Measurements from ENCODE around the gene SMIM35.

Gene SMIM35

DNA sequence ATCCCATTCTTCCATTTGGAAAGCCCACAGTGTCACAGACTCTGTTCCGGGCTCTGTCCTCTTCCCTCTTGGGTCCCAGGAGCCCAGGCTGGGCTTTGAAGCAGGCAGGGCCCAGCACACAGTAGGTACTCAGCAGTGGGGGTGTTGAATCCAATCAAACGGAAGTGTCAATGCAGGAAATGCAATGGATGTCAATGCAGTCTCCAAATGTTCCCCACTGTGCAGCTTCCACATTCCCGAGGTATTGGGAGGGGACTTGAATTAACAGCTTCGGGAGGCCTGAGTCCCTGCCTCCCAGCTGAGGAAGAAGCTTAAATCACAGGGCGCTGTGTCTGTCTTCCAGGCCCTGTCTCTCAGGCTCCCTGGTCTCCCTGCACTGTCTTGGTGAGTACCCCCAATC lies 21.8 kb upstream of the SMIM35 start:
- no peak for DNase-seq

DNA sequence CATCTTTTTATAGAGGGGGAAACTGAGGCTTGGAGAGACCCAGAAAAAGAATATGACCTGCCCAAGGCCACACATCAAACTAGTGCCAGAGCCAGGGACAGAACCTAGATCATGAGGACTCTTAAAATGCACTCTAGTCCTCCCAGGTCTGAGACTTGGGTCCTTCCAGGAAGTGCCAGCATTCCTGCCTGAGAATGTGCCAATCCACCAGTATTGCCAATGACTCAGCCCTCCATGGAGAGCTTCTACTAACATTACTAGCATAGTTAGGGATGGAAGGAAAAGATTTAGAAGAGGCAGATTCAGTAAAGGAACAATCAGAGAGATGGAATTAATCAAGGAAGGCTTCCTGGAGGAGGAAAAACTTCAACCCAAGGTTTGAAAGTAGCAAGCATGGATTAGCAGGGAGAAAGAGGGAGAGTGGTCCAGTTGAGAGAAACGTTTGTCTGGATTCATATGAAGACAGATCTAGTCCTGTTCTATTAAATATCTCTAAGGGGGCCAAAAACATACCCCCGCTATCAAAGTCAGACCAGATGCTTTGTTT lies 20.1 kb upstream of the SMIM35 start:
- no peak for DNase-seq

DNA sequence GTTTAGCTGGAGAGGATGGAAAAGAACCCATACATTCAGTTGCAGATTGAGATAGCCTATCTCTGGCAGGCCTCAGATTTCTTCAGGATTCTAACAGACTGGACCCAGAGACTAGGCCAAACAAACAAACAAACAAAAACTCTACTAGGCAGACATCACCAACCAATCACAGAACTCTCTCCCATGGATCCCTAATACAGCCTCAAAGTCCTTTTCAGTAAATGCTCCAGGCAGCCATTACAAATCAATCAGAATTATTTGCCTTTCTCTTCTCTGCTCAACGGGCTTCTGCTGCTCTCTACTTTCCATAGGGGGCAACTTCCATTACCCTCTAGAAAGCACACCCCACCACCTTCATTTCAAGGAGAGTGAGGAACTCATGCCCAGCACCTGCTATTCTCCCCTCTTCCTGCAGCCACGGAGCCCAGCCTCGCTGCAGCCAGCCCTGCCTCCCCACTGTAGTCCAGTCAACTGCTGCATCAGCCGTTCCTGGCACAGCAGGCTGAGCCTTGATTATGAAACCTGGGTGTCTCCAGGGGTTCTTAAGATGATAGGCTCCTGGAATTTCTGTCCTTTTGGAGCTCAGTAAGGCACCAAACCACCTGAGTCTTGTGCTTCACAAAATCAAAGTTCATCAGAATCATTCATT lies 19.0 kb upstream of the SMIM35 start:
- no peak for DNase-seq

DNA sequence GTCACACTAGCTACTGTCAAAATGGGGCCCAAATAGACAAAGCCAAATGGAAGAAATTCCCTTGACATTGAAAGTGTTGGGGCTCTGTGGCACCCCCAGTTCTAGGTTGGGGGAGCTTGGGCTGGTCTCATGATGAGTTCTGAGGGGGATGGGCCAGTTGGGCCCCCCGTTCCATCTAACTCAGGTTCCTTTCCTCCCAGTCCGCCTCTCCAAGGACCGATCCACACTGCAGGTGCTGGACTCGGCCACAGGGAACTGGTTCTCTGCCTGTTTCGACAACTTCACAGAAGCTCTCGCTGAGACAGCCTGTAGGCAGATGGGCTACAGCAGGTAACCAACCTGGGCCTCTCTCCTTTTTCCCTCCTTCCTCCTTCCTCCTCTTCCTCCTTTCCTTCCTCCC lies 17.7 kb upstream of the SMIM35 start:
- no peak for DNase-seq

DNA sequence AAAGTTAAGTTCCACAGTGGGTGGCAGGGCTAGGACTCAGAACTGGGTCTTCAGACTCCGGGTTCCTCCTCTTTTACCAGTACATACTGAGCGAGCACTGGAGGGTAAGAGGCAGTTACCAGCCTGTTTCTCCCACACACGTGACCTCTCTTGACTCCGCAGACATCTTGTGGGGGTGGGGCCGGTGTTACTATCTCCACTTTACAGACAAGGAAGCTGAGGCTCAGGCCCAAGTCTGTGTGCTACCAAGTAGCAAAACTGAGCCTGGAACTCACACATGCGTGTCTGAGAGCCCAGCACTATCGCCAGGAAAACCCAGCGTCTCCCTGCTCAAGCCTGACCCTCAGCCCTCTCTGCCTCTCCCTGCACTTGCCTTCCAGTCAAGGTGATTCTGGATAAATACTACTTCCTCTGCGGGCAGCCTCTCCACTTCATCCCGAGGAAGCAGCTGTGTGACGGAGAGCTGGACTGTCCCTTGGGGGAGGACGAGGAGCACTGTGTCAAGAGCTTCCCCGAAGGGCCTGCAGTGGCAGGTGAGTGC lies 16.0 kb upstream of the SMIM35 start:
- DNase-seq: peak; percentile 26 to 41

DNA sequence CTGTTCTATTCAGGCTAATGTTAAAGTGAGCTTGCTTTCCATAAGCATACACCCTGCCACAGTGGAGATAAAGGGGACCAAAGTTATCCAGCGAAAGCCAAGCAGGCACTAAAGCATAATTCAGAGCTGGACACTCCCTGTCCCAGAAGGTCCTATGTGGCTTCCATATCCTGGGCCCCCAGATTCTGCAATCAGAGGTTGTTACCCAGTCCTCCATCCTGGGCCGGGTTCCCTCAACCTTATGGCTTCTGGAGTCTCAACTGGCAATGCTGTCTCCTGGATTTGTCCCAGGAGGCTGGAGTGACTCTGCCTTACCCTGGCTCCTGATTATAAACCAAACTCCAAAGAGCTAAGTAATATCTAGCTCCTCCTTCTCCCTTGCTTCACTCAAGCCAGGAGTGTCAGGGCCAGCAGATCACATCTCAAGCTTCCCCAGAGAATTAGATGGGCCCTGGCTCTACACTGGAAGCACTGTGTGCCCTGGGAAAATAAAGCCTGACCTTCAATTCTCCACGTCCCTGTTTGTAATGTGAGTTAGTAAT lies 14.0 kb upstream of the SMIM35 start:
- DNase-seq: no peak

DNA sequence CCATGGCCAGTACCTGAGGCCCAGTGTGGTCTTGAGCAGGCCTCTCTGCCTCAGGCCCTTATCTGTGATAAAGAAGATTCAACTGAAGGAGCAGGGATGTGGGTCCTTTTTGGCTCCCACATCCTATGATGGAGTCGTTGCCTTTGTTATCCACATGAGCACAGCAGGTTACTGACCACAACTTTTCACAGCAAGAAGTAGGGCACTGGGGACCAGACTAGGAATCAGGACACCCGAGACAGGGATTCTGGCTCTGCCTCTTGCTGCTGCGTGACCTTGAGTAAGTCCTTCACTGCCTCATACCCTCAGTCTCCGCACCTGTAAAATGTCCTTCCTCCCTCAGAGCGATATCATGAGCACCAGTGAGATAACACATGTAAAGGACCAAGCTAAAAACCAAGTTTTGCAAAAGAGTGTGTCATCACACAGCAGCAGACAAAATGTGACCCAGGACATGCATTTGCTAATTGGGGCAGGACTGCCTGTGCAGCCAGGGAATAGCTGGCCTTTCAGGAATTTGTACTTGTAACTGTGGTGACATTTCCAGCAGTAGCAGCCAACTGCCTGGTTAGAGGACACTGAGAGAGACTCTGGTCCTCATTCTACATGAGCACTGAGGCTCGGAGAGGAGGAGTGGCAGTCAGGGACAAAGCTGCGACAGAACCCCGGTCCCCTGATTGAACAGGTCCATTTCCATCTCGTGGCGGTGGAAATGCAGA lies 13.2 kb upstream of the SMIM35 start:
- no peak for DNase-seq

DNA sequence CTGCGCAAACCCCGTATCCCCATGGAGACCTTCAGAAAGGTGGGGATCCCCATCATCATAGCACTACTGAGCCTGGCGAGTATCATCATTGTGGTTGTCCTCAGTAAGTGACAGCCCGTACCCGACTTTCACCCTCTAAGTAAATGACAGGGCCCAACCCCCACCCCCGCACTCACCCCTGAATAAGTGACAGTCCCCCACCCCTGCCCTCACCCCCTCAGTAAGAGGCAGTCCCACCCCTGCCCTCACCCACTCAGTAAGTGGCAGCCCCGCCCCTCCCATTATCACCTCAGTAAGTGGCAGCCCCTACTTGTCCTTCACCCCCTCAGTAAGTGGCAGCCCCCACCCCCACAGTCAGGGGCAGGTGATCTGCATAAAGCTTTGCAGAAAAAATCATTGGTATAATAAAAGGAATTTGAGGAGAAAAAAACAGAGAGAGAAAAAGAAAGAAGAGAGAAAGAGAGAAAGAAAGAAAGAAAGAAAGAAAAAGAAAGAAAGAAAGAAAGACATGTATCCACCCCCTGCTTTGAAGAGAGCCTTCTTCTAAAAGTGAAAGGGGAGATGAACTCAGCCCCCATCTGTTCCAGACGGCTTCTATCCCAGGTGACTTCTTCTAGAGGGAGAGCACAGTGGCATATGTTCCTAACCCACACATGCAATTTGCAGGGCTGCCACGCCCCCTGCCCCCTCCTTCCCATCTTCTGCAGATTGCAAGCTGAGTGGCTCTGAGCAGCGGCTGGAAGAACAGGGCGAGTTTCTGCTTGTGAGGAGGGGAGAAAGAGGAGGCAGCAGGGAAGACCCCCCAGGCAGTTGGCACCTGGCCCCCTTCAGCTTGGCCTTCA lies 12.5 kb upstream of the SMIM35 start:
- no peak for DNase-seq

DNA sequence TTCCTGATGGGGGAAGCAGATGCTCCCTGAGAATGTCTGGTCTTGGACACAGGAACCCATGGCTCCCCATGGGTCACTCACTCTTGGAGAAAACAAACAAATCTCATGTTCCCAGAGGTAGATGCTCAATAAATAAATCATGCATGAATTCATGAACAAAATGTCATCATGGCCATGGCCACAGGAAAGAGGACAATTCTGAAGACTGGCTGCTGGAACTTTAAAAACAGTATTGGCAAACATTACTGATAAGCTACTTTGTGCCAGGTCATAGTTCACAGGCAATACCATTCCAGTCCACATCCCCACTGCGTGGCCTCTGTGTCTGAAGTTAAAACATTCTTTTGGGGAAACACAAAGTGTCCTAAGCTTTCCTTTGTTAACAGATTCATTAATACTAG lies 9.2 kb upstream of the SMIM35 start:
- DNase-seq: no peak

DNA sequence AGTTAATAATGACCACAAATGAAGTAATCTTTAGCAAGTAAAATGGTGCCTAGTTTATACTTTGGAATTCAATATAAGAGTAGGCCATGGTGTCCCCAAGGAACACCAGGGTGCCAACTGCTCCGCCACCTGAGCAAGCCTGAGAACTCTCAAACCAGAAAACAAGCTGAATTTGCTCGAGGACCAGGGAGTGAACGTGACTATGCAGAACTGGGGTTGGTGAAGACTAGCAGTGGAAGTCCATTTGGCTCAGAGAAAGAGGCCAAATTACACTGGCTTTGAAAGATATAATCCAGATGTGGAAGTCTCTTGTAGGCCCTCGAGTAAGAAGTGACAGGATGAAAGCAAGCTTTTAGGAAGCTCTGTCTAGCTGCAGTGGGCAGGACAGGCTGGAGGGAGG lies 8.7 kb upstream of the SMIM35 start:
- peak in 1 of 2 donors; percentile 14 for DNase-seq

DNA sequence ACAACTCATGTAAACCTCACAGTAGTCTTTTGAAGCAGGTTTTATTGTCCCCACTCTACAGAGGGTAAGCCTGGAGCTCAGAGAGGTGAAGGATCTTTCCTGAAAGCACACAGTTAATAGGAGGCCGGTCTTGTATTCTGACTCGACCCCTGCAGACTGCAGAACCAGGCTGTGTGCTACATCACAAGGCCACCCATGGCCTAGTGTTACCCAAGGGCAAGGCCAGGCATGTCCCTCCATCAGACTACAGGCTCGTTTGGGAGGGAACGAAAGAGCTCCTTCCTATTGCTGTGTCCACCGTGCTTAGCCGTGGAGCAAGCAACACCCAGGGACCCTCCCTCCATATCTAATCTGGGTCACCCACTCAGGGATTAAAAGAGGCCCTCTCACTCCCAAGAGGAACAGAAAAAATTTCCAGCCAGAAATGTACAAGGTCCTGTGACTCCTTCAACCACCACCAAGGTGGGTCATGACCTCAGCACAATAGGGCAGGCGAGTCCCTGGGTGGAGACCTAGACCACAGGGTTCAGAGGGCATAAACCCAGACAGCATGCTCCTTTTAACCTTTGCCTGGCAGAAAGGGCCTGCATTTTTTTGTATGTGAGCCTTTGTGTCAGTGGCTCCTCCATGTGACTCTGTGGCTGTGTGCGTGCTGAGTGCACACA lies 6.3 kb upstream of the SMIM35 start:
- DNase-seq: peak in 1 of 2 donors; percentile 16

DNA sequence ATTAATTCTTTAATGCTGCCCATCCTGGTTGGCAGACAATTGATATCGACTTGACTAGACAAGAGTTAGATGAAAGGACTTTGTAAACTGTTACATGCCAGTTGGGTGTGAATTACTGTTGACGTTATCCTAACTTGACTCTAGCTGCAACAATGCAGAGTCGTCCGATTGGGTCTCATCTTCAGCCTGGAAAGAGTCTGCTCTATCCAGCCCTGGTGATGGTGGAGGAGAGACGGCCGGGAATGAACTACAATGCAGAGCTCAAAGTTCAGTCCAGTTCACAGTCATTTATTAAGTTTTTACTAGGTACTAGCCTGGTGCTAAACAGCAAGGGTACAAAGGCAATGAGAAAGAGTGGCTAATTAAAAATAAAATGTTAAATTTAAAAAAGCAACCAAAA lies 4.9 kb upstream of the SMIM35 start:
- DNase-seq: no peak

DNA sequence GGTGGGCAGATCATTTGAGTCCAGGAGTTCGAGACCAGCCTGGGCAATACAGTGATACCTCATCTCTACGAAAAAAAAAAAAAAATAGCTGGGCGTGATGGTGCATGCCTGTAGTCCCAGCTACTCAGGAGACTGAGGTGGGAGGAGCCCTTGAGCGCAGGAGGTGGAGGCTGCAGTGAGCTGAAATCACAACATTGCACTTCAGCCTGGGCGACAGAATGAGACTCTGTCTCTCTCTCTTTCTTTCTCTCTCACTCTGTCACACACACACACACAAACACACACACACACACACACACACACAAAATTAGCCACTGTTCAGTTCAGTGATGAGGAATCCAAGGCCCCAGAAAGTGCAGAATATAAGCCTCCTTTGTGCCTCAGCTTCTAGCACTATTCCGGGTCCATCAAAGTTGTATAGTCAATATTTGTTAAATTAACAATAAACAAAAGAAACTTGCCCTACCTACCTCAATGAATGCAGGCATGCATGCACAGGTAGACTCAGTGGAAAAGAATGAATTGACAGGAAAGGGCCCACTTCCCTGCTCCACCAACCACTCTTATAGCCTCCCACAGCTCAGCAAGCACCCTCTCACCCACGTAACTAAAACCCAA lies 3.9 kb upstream of the SMIM35 start:
- no peak for DNase-seq

DNA sequence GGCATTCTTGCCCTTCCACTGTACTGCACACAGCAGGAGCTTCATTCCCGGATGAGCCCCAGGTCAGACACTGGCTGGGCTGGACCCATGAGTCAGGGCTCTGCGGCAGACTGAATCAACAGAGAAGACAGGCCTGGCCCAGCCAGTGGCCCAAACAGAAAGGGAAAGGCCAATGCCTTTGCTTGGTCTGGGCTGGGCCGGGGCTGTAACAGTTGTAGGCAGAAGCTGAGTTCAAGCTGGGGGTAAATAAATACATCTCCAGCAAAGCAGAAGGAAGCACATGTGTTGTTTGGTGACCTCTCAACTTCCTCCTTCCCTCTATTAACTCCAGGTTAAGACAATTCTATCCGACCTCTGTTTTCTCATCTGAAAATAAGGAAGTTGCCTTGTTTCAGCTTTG lies 1.8 kb upstream of the SMIM35 start:
- DNase-seq: peak; percentile 20 to 31

DNA sequence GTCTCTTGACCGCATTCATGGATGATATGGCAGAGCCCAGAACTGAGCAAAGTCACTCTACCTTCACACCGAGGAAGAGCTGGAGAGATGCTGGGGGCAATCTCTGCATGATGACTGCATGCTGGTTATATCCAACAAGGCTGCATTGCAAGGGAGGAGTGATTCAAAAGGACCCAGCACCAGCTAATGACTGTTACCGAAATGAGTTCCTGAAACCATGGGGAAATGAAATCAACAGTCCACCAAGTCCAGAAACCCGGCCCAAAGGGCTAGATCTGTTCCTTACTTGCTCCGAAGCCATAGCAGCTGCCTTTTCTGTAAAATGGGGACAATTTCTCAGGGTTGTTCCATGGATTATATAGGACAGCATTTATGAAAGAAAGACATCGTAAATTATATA lies 1.2 kb upstream of the SMIM35 start:
- no peak for DNase-seq

DNA sequence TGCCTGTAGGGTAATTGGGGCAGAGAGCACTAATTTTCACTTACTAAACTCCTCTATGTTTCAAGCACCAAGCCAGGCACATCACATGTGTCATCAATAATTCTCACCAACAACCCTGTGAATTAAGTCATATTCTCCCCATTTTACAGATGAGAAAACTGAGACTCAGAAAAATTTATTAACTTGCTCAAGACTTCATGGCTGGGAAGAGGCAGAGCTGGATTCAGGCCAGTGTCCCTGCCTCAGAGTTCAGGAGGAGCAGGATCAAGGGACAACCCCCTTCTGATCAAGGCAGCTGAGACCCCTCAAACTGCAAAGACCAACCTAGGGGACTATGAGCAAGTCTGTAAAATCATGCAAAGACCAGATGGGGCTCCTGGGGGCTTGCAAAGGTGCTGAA lies 2.1 kb downstream of the SMIM35 start:
- DNase-seq: no peak

DNA sequence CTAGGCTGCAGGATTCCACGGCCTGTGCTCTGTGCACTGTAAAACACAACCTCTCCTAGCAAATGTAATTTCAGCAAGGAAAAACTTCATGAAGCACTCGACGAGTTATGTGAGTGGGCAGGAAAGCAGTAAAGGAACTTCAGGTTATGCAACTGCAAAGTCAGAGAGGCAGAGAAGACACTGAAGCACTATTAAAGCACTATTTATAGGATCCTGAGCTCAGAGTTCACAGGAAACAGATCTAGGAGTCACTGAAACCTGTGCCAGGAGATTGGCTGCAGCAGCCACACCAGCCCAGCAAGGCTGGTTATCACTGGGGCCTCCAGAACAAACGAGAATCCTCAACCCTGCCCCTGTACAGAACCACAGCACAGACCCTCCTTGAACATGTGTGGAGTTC lies 2.5 kb downstream of the SMIM35 start:
- peak; percentile 71 to 89 for DNase-seq

DNA sequence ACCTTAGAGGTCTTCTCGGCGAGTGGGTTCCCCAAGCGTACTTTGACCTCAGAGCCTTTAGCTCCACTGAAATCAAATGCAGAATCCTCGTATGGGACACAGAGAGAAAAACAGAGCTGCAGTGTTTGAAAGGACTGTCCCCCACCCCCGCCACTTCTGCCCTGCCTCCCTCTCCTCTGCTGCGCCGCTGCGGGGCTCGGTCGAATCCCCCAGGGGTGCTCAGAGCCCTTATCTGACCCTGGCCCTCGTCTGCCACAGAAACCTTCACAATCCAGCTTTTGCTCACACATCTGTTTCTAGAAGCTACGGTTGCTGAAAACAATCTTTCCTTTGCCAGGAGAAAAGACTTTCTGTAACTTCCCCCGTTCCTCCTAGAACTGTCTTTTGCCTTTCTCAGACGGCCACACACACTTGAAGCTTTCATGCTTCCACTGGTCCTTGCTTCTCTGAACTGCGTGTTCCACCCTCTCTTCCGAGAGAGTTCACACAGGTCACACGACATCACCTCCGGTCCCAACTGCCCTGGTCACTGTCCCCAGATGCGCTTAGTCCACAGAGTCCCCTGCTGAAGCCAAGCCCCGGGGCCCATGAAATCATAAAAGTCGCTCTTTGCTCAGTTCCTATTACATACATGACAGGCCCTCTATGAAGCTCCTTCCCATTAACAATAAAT lies 3.7 kb downstream of the SMIM35 start:
- DNase-seq: no peak

DNA sequence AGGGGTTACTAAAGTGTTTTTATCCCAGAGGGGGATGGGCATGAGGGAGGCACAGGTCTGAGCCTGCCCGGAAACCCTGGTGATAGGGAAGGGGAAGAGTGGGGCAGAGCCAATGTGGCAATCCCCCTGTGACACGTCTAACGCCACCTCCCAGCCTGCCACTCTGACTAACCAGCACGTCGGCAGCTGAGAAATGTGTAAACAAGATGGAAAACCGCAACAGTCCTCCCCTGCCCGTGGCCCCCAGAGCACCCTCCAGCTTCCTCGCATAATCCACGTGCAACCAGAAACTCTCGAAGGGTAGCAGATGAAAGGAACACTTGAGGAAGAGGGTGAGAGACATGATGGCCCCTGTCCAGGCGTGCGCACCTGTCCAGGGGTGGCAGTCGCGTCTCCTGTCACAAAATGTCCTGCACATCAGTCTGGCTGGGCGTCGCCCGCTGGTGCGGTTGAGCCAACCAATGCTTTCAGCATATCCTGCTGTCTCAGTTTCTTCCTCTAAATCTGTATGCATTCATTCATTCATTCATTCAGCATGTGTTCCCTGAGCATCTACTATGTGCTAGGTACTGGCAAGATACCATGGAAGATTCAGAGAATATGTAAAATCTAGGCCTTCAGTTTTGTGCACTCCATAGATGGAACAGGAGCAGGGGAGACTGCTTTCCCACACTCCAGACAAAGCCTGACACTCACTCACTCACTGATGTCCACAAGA lies 5.4 kb downstream of the SMIM35 start:
- DNase-seq: peak; percentile 54 to 61

DNA sequence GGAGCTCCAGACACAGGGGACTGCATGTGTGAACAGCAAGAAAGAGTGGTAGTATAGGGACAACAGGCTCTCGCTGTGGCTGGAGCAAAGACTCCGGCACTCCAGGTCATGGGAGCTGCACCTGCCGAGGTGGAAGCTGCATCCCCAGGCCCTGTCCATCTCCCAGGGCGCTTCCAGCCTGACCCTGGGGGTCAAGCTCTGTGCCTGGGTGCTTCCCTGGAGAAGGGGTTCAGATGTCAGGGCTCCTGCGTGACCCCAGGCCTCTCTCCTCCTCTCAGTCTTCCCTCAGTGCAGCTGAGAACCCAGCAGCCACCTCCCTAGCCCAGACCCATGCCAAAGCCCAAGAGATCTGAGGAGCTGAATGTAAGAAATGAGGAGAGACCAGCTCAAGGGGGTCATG lies 6.5 kb downstream of the SMIM35 start:
- no peak for DNase-seq

DNA sequence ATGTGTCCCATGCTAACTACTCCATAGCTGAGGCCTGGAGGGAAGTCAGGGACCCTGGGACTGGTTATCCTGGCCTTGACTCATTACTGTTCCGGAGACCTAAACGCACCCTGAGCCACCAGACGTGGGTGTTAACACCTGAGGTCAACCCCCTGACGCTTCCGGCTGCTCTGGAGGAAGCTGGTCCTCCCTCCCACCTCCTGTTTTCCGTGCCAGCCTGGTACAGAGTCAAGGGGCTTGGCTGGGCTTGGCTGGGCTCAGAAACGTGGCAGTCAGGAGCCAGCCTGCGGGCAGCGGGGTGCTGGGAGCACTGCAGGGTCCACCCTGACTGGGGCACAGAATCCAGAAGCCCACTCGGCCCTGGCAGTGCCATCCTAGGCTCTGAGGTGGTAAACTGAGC lies 7.3 kb downstream of the SMIM35 start:
- no peak for DNase-seq
